ENCODE data around the gene MYCT1.
"Not testable (repeated sequence)": the region's sequence is repeated elsewhere in the genome, so short reads cannot be mapped to it uniquely, and the experiment has no call there.

Gene MYCT1

DNA sequence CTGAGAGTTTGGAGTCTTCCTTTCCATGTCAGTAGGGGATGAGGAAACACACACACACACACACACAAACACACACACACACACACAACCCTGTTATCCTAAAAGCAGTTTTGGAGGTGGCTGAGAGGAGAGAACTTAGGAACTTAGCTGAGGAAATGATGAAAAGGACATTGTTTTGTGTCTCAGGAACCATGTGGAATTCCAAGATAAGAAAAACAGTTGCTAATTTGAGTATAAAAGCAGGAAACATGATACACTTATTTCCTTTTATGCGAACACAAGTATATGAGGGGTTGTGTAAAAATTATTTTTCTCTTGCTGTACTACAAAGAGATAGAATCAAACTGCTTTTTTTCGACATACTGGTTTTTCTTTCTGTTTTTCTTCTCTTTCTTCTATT lies at the start of gene MYCT1:
Gene MYCT1, plus strand, starts transcription at position 264 of the 400 bp plus-strand sequence. Its CDS starts 6 bp downstream, at position 270.
- DNase-seq (ENCODE audit: low read depth): no peak

DNA sequence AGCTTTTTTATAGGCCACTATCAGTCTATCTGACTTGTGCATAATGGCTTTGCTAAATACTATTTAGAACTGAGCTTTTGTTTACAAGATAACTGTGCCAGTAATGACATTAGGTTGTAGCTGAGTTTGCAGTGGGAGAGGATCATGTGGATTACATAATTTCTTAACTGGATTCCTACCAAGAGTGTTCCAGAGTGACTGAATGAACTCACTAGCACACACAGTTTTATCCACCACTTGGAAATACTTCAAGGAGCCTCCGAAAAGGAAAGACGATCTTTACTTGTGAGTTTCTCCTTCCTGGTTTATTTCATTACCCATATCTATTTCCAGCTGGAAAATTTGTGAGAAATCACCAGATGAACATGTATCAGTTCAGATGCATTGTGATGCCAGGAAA lies 49.6 kb upstream of the MYCT1 start:
- no peak for DNase-seq (ENCODE audit: low read depth)

DNA sequence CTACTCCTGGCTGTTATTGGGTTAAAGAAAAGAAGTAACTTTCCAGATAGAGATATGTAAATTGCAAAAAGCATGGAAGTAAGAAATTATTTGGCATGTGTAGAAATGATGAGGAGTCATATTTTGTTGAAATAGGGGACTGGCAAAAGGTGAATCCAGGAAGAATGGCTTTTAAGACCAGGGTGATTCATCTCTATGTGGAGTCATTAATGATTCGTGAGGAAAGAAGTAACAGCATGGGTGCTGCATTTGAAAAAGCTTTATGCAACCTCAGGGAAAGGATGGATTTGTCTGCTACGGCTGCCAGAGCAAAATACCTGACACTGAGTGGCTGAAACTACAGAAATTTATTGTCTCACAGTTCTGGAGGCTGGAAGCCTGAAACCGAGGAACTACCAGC lies 45.7 kb upstream of the MYCT1 start:
- DNase-seq (ENCODE audit: low read depth): peak; percentile 20

DNA sequence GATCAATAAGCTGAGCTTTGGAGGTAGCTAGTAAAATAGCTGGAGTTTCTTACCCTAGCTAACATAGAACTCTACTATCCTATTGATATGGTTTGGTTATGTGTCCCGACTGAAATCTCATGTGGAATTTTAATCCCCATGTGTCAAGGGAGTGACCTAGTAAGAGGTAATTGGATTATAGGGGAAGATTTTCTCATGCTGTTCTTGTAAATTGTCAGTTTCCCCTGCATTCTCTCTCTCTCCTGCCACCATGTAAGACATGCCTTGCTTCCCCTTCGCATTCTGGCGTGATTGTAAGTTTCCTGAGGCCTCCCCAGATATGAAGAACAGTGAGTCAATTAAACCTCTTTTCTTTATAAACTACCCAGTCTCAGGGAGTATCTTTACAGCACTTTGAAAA lies 35.9 kb upstream of the MYCT1 start:
- DNase-seq (ENCODE audit: low read depth): no peak

GRCh38 chr6:152669895-152670294 lies 27.8 kb upstream of the MYCT1 start:
- peak; percentile 46 for DNase-seq (ENCODE audit: low read depth)

DNA sequence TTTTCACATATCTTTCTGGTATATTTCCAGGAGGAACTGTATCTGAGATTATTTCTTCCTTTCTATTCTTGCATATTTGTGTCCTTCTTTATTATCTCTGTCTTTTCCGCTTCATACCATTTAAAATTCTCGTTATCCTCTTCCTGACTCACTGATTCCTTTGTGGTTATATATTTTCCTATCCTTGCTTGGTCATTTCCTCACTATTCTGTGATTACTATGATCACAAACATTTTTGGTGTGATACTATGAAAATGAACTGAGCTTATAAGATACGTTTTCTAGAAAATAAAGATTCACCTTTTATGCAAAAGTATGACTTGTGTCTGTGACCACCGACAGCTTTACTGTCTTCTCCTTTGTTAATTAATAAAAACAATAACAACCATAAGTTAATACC lies 26.5 kb upstream of the MYCT1 start:
- DNase-seq (ENCODE audit: low read depth): peak; percentile 50

- peak; percentile 15 for DNase-seq (ENCODE audit: low read depth)
Measured at GRCh38 chr6:152673236-152673635, 24.5 kb upstream of the MYCT1 start.

DNA sequence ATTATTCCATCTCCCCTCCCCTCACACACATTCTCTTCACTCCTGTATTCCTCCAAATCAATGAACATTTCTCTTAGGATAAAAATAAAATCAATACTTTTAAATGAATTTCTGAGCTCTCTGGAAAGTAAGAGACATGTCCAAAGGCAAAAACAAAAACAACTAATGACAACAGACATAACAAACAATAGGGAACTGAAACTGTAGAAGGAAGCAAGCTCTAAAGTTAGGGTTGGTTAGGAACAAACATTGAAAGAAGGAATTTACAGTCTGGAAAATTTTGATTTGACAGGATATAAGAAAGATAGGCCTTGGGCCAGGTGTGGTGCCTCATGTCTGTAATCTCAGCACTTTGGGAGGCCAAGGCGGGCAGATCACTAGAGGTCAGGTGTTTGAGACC lies 17.5 kb upstream of the MYCT1 start:
- DNase-seq (ENCODE audit: low read depth): no peak

DNA sequence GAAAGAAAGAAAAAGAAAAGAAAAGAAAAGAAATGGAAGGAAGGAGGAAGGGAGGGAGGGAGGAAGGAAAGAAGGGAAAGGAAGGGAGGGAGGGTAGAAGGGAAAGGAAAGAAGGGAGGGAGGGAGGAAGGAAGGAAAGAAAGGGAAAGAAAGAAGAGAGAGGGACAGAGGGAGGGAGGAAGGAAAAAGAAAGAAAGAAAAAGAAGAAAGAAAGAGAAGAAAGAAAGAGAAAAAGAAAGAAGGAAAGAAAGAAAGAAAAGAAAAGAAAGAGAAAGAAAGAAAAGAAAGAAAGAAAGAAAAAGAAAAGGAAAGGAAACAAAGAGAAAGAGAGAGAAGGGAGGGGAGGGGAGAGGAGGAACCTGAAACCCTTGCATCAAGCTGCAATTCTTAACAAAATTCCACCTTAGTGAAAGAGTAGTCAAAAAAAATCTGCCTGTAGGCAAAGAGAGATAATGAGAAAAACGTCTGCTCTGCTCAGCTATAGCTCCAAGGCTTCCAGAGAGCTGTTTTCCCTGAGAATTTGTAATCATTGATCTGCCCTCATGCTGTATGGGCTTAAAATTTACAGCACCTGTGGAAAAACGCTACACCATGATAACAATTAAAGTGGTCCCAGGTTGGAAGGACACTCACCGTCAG lies 16.7 kb upstream of the MYCT1 start:
- no peak for DNase-seq (ENCODE audit: low read depth)

DNA sequence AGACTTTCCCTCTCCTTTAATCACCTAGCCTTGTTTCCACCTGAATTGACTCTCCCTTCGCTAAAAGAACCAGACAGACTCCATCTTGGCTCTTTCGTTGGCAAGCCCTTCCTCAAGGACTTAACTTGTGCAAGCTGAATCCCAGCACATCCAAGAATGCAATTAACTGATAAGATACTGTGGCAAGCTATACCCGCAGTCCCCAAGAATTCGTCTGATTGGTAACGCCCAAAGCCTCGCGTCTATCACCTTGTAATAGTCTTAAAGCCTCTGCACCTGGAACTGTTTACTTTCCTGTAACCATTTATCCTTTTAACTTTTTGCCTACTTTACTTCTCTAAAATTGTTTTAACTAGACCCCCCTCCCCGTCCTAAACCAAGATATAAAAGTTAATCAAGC lies 15.6 kb upstream of the MYCT1 start:
- DNase-seq (ENCODE audit: low read depth): no peak

DNA sequence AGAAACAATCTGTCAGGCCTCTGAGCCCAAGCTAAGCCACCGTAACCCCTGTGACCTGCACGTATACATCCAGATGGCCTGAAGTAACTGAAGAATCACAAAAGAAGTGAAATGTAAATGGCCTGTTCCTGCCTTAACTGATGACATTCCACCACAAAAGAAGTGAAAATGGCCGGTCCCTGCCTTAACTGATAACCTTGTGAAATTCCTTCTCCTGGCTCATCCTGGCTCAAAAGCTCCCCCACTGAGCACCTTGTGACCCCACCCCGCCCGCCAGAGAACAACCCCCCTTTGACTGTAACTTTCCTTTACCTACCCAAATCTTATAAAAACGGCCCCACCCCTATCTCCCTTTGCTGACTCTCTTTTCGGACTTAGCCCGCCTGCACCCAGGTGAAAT lies 14.8 kb upstream of the MYCT1 start:
- DNase-seq (ENCODE audit: low read depth): not testable (repeated sequence)

GRCh38 chr6:152685819-152686218 lies 11.9 kb upstream of the MYCT1 start:
- no peak for DNase-seq (ENCODE audit: low read depth)

DNA sequence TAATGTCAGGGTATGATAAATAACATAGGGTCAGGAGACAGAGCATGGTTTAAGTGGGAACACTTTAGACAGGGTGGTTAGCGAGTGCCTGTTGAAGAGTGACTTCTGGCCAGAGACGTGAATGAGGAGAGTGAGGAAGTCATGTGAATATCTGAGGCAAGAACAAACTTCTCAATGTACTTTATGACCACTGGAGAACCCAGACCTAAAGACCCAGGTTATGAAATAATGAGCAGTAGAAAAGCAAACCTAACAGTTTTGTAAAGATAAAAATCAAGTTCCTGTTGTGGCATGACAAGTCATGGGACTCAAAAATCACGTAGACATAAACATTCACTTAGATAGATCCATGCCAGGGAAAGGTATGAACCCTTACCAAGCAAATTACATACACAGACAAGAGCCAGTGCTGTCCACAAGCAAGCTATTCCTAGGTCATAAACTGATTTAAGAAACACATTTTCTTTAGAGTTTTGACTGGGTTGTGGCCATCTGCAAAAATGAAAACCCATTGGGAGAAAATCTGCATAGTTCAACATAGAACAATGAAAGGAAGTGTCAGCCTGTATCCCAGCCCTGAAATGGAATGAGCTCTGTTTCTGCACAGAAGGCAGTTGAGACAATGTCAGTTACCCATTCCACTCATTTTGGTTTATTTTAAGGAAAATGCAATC lies 2.2 kb upstream of the MYCT1 start:
- DNase-seq (ENCODE audit: low read depth): no peak

DNA sequence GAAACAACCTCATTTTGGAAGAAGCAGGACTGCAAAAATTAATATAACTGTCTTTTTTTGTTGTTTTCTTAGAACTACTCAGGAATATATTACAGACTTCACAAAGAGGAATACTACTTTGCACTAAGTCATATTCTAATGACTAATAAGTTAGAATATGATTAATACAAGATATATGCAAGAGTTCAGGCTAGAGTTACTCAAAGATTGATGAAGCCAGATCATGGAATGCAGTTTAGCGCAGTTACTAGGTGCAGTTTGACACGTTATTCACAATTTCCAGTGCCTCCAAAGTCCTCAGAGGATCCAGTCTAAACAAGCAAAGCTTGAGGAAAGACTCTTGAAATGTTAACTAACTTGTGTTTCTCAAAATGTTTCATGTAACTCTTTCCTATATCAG lies 1.2 kb upstream of the MYCT1 start:
- peak; percentile 85 for DNase-seq (ENCODE audit: low read depth)

- no peak for DNase-seq (ENCODE audit: low read depth)
Measured at GRCh38 chr6:152698692-152699091, 995 bp downstream of the MYCT1 start.

DNA sequence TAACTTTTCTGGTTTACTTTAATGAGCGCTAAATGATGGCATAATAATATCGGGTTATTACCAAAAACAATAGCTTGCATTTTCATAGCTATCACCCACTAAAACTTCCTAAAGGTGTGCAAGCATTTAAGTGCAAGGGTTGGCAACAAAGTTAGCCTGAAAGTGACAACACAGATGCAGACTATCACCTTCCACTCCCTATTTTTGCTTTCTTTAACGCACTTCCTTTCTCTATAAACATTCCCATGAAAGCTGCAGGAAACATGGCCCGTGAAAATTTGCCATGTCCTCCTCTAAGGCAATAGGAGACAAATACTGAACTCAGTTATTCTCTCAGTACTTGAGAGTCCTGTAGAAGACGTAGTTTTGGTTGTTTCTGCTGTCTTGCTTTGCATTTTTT lies 2.7 kb downstream of the MYCT1 start:
- DNase-seq (ENCODE audit: low read depth): no peak

DNA sequence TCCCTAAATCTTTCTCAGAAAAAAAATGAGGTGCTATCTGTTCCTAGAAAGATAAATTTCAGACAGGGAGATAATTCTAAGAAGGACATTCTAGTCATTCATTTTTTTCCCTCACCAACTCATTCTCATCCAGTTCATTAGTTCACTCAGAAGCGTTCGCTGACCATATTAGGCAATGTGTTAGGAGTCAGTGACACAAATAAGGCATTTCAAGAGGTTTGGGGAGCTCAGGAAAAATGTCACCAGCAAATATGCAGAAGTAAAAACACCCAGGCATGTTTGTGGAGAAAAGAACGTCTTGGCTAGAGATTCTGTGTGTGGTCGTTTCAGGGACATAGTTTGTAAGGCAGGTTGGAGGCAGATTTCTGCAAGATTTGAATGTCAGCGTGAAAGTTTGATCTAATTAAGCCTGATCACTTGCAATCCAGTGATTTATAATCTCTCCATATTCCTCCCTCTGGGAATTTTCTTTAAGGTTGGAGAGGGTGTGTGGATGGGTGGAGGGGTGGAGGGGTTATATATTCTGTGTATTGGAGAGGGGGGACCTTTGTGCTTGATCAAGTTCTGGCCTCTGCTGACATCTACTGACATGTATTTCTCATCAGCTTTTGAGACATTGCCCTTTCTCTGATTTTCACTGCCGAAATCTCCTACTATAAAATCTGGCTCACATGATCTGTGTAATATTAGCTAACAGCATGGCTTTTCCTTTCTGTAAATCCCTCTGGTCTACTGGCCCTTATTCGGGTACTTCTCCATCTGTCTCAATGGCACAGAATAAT lies 3.6 kb downstream of the MYCT1 start:
- DNase-seq (ENCODE audit: low read depth): peak; percentile 23

GRCh38 chr6:152701863-152702401 lies 4.2 kb downstream of the MYCT1 start:
- DNase-seq (ENCODE audit: low read depth): peak; percentile 15

- not testable (repeated sequence) for DNase-seq (ENCODE audit: low read depth)
Measured at GRCh38 chr6:152703750-152704149, 6.1 kb downstream of the MYCT1 start.

DNA sequence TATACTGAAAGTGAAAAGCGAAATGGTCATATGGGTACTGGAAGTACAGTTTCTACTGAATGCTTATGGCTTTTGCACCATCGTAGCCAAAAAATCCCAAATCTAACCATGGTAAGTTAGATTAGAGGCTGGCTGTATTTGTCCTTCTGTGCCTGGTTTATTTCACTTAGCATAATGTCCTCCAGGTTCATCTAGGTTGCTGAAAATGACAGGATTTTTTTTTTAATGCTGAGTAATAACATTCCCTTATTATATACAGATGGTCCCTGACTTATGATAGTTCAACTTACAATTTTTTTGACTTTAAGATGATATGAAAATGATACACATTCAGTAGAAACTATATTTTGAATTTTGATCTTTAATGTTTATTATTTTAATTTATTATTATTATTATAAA lies 7.6 kb downstream of the MYCT1 start:
- no peak for DNase-seq (ENCODE audit: low read depth)

DNA sequence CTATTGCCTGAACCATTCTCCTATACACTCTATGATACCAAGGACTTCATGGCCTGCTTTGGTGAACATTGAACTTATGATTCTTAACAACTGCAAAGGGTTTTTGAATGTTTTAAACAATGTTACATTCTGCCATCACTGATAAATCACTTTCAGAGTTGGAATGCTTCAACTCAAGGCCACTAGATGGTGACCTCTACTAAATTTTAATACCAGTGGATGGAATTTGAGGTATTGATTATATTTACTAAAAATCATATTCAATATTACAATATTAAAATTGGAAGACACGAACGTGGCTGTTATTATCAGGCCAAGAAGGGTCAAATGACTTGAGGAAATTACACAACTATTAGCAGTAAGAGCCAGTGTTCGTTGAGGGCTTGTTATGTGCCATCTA lies 18.6 kb downstream of the MYCT1 start:
- no peak for DNase-seq (ENCODE audit: low read depth)

DNA sequence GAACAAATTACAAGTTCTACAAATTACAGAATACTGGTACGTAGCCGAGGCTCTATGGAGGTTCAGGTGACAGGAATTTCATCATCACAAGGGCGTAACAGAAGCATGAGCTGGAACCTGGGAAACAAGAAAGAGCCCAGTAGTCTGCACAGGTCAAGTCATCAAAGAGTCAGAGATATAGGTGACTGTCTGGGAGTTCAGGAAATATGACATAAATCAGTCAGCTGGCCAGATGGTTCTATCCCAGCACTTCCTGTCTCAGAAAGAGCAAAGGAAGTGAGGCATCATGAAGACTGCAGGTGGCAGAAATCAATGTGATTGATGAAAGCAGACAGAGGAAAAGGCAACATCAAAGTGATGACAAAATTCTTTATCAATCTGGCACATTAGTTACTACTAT lies 23.3 kb downstream of the MYCT1 start:
- DNase-seq (ENCODE audit: low read depth): peak; percentile 69

DNA sequence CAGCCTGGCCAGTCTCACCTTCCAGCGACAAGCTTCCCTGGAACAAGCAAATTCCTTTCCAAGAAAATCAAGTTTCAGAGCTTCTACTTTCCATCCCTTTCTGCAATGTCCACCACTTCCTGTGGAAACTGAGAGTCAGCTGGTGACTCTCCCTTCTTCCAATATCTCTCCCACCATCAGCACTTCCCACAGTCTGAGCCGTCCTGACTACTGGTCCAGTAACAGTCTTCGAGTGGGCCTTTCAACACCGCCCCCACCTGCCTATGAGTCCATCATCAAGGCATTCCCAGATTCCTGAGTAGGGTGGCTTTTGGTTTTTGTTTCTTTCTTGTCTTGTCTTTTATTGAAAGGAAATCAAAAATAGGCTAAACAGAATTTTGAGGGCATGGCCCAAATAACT lies 24.3 kb downstream of the MYCT1 start:
- peak; percentile 40 for DNase-seq (ENCODE audit: low read depth)

Data from ELR (cell line).